Ovary (tissue), 3 donors: Measurements from ENCODE around the gene DCAF4.

ENCODE experiments used
- CTCF ChIP-seq, 3 donors: fragments of 450-650 bp in 2 of 3; fragments of 200-600 bp in 1 of 3; IDR thresholded peaks; one replicate each; pipeline versions ENCODE4 v1.5.1 to v1.8.0; 2016 to 2022; ENCODE audit warnings: antibody characterized with exemption in 3 of 3, mild to moderate bottlenecking in 1 of 3
- POLR2A ChIP-seq: fragments of 450-650 bp; IDR thresholded peaks from one replicate; pipeline ENCODE4 v1.6.1; 2017; ENCODE audit warnings: antibody characterized with exemption, mild to moderate bottlenecking, moderate library complexity
- donor health status: DM: no; HTN: no; CAD: no.

- TF ChIP-seq POLR2A (no peak), CTCF (IDR thresholded peaks at IDR 0.05) (no peak)
Observed at GRCh38 chr14:72945356-72946027, 19.2 kb downstream of the DCAF4 start.
